Heart left ventricle (tissue), 13 donors: Measurements from ENCODE around the gene FABP3.

Experiments
- POLR2A ChIP-seq, 2 donors: fragments of 450-650 bp; IDR thresholded peaks; one replicate each; pipeline ENCODE4 v1.6.1; 2017; ENCODE audit warnings: antibody characterized with exemption in 2 of 2, mild to moderate bottlenecking in 2 of 2, moderate library complexity in 2 of 2
- TF ChIP-seq, protein P1 (sequence below), 12 donors: fragments of 200-600 bp; sonication (generic) in 4 of 12; IDR thresholded peaks; one replicate each; pipeline versions ENCODE4 v1.5.0 to v1.8.0; 2018 to 2022; ENCODE audit warnings: antibody characterized with exemption in 12 of 12, mild to moderate bottlenecking in 5 of 12
- donor health status: ischemic (EF 13 %, LVEDD 7.1; RV severe dilation, severe dysfunction).
- donor health status: DM: no; HTN: yes; CAD: no.
- donor health status: DM: no; HTN: no; CAD: no.
- donor health status: ischemic (EF 25% LVEDD 6.9; RV normal size, moderate dysfunction).
- donor health status: ischemic (EF 25% LVEDD 5.7; RV mildly dilated, moderate dysfunction).
- donor health status: ischemic (EF 35%, LVEDD 5.7; RV mildly dilated, moderate dysfunction).
- donor health status: nonischemic (EF 11% LVEDD 7.7; RV severe dilation, severe dysfunction).
- donor health status: DM: yes; HTN: yes; CAD: no.
- donor health status: PGD.
- donor health status: ischemic (EF 29% LVEDD 5.4; RV normal size, mild dysfunction).
- donor health status: nonischemic (EF 23%, LVEDD 6.1; RV moderate dilation, normal function).

DNA sequence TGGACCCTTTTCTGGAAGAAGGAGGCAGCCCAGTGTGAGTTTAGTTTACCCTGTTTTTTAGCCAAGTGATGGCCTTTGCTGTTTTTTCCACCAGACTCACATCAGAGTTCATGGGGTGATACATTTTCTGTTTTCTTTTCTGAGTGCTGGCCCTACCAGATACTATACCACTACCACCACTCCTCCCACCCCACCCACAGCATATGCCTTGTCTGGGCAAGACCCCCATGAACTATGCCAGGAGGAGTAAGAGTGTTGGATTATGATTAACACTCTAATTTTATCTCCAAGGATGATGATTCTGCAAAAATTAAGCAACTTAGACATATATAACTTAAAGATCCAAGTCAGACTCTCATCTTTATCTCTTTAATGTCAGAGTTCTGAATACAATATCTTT lies 26.1 kb downstream of the FABP3 start:
- TF ChIP-seq, protein P1, sequence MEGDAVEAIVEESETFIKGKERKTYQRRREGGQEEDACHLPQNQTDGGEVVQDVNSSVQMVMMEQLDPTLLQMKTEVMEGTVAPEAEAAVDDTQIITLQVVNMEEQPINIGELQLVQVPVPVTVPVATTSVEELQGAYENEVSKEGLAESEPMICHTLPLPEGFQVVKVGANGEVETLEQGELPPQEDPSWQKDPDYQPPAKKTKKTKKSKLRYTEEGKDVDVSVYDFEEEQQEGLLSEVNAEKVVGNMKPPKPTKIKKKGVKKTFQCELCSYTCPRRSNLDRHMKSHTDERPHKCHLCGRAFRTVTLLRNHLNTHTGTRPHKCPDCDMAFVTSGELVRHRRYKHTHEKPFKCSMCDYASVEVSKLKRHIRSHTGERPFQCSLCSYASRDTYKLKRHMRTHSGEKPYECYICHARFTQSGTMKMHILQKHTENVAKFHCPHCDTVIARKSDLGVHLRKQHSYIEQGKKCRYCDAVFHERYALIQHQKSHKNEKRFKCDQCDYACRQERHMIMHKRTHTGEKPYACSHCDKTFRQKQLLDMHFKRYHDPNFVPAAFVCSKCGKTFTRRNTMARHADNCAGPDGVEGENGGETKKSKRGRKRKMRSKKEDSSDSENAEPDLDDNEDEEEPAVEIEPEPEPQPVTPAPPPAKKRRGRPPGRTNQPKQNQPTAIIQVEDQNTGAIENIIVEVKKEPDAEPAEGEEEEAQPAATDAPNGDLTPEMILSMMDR (IDR thresholded peaks at IDR 0.05) = no peak
- no peak for TF ChIP-seq POLR2A (IDR thresholded peaks at IDR 0.05)
